ENCODE data around the gene PLXND1.

GRCh38 chr3:129603561-129603942 lies 2.9 kb downstream of the PLXND1 start:
- TF ChIP-seq CTCF (IDR thresholded peaks at IDR 0.05; ENCODE audit: low read depth, low read length): no peak
- no peak for TF ChIP-seq POLR2A (IDR thresholded peaks at IDR 0.05; ENCODE audit: extremely low read depth, insufficient read length)
- no peak for TF ChIP-seq MAX (IDR thresholded peaks at IDR 0.05; ENCODE audit: low read depth, low read length)
- no peak for TF ChIP-seq MYC (IDR thresholded peaks at IDR 0.05; ENCODE audit: low read depth, low read length)

Measured in NB4 (cell line).